IPS DF 6.9 (cell line): ENCODE results near the gene PLGRKT.
"Not testable (repeated sequence)": the region's sequence is repeated elsewhere in the genome, so short reads cannot be mapped to it uniquely, and the experiment has no call there.

Experiments
- DNase-seq: peaks from one replicate; pipeline ENCODE4 v3.0.0-alpha.2; 2013; ENCODE audit warnings: low read depth, low spot score
- H3K27ac ChIP-seq: one replicate; pipeline ENCODE4 v1.5.1; 2013; ENCODE audit warnings: low read length, control low read depth
- H3K27me3 ChIP-seq: 2 replicates; pipeline ENCODE4 v1.6.1; 2013; ENCODE audit warnings: mild to moderate bottlenecking, low read length; ENCODE audit not compliant: control insufficient read depth, insufficient read depth
- H3K36me3 ChIP-seq: 2 replicates; pipeline ENCODE4 v1.6.1; 2013; ENCODE audit warnings: low read length; ENCODE audit not compliant: control insufficient read depth, insufficient read depth
- H3K4me1 ChIP-seq: 2 replicates; pipeline ENCODE4 v1.6.1; 2013; ENCODE audit warnings: low read length; ENCODE audit not compliant: control insufficient read depth, insufficient read depth
- H3K4me3 ChIP-seq: 2 replicates; pipeline ENCODE4 v1.5.1; 2013; ENCODE audit warnings: mild to moderate bottlenecking, low read length
- H3K9me3 ChIP-seq: 2 replicates; pipeline ENCODE4 v1.6.1; 2013; ENCODE audit warnings: low read length, inconsistent platforms; ENCODE audit not compliant: control insufficient read depth, insufficient read depth
- WGBS: extraction: QIAGEN DNeasy Blood & Tissue Kit; methylation state at CpG from one replicate; pipeline ENCODE4 v1.1.7; 2013; ENCODE audit warnings: mixed read lengths, missing lambda C conversion rate; ENCODE audit not compliant: insufficient read length, insufficient coverage; 5-methylcytosine and 5-hydroxymethylcytosine counted together

The PLGRKT gene

GRCh38 chr9:5418481-5418880 lies 19.2 kb downstream of the PLGRKT start:
- H3K36me3 ChIP-seq, result no peaks in the 10 kb centered on the region
- H3K27ac ChIP-seq, result no peak overlapping the region
- H3K4me3 ChIP-seq, result no peak overlapping the region
- no peaks in the 10 kb centered on the region for H3K27me3 ChIP-seq
- no peaks in the 10 kb centered on the region; the same call in 1 of the 2 replicates for H3K4me1 ChIP-seq
- H3K9me3 ChIP-seq, result no peaks in the 10 kb centered on the region
- WGBS, result no CpG with 5 or more reads among the region's 20 CpGs
- DNase-seq, result no peak

GRCh38 chr9:5416953-5417352 lies 20.8 kb downstream of the PLGRKT start:
- Histone ChIP-seq H3K27ac (no peak overlapping the region), H3K27me3 (no peaks in the 10 kb centered on the region), H3K4me1 (no peaks in the 10 kb centered on the region; the same call in 1 of the 2 replicates), H3K9me3 (no peaks in the 10 kb centered on the region), H3K36me3 (no peaks in the 10 kb centered on the region), H3K4me3 (no peak overlapping the region)
- no CpG with 5 or more reads among the region's 3 CpGs for WGBS
- DNase-seq, result no peak

- no CpG with 5 or more reads among the region's 1 CpG for WGBS
- DNase-seq, result no peak
- H3K4me1 ChIP-seq, result no peaks in the 10 kb centered on the region
- H3K27ac ChIP-seq, result no peak overlapping the region
- no peaks in the 10 kb centered on the region for H3K36me3 ChIP-seq
- no peak overlapping the region for H3K4me3 ChIP-seq
- H3K27me3 ChIP-seq, result no peaks in the 10 kb centered on the region
- peaks cover 3% of the 10 kb centered on the region for H3K9me3 ChIP-seq
Measured at GRCh38 chr9:5408596-5408995, 29.1 kb downstream of the PLGRKT start.

- no peaks in the 10 kb centered on the region for H3K9me3 ChIP-seq
- no peaks in the 10 kb centered on the region for H3K36me3 ChIP-seq
- no peaks in the 10 kb centered on the region for H3K4me1 ChIP-seq
- H3K27ac ChIP-seq, result no peak overlapping the region
- H3K27me3 ChIP-seq, result no peaks in the 10 kb centered on the region
- no peak for DNase-seq
- no peak overlapping the region for H3K4me3 ChIP-seq
Measured at GRCh38 chr9:5402217-5402616, 35.5 kb downstream of the PLGRKT start.

GRCh38 chr9:5397547-5397946 lies 40.2 kb downstream of the PLGRKT start:
- H3K4me3 ChIP-seq, H3K27ac ChIP-seq, DNase-seq, H3K4me1 ChIP-seq, H3K9me3 ChIP-seq, H3K27me3 ChIP-seq, H3K36me3 ChIP-seq: not testable (repeated sequence)
- no CpG with 5 or more reads among the region's 3 CpGs for WGBS

GRCh38 chr9:5395428-5395827 lies 42.3 kb downstream of the PLGRKT start:
- H3K4me1 ChIP-seq, result no peaks in the 10 kb centered on the region
- H3K4me3 ChIP-seq, result no peak overlapping the region
- DNase-seq, result no peak

GRCh38 chr9:5393976-5394375 lies 43.7 kb downstream of the PLGRKT start:
- no CpG with 5 or more reads among the region's 2 CpGs for WGBS
- H3K27ac ChIP-seq, result not testable (repeated sequence)

More at GRCh38 chr9:5395428-5395827, 42.3 kb downstream of the PLGRKT start:
- Histone ChIP-seq H3K36me3 (no peaks in the 10 kb centered on the region), H3K9me3 (no peaks in the 10 kb centered on the region), H3K27ac (no peak overlapping the region), H3K27me3 (no peaks in the 10 kb centered on the region)

GRCh38 chr9:5393497-5393896 lies 44.2 kb downstream of the PLGRKT start:
- no peaks in the 10 kb centered on the region for H3K9me3 ChIP-seq
- H3K27ac ChIP-seq, result no peak overlapping the region
- no CpG with 5 or more reads among the region's 2 CpGs for WGBS
- no peak overlapping the region for H3K4me3 ChIP-seq
- no peaks in the 10 kb centered on the region for H3K4me1 ChIP-seq
- no peak for DNase-seq
- no peaks in the 10 kb centered on the region for H3K27me3 ChIP-seq
- H3K36me3 ChIP-seq, result no peaks in the 10 kb centered on the region

More at GRCh38 chr9:5393976-5394375, 43.7 kb downstream of the PLGRKT start:
- not testable (repeated sequence) for H3K4me3 ChIP-seq, H3K4me1 ChIP-seq, DNase-seq, H3K27me3 ChIP-seq, H3K9me3 ChIP-seq, H3K36me3 ChIP-seq

- Histone ChIP-seq H3K36me3 (no peaks in the 10 kb centered on the region), H3K27me3 (no peaks in the 10 kb centered on the region), H3K27ac (no peak overlapping the region), H3K4me3 (no peak overlapping the region), H3K4me1 (no peaks in the 10 kb centered on the region), H3K9me3 (no peaks in the 10 kb centered on the region)
- no CpG with 5 or more reads among the region's 1 CpG for WGBS
- DNase-seq, result no peak
Measured at GRCh38 chr9:5392285-5392684, 45.4 kb downstream of the PLGRKT start.

- no peak for DNase-seq
- WGBS, result no CpG with 5 or more reads among the region's 3 CpGs
- H3K27me3 ChIP-seq, result no peaks in the 10 kb centered on the region
Measured at GRCh38 chr9:5389109-5389732, 48.5 kb downstream of the PLGRKT start.

GRCh38 chr9:5388026-5388819 lies 49.5 kb downstream of the PLGRKT start:
- Histone ChIP-seq H3K4me1 (no peaks in the 10 kb centered on the region), H3K27me3 (no peaks in the 10 kb centered on the region), H3K9me3 (no peaks in the 10 kb centered on the region), H3K4me3 (no peak overlapping the region), H3K27ac (no peak overlapping the region), H3K36me3 (no peaks in the 10 kb centered on the region)
- DNase-seq, result no peak
- WGBS, result 100% methylated on average over 1 of the region's 5 CpGs

More at GRCh38 chr9:5389109-5389732, 48.5 kb downstream of the PLGRKT start:
- Histone ChIP-seq H3K4me1 (no peaks in the 10 kb centered on the region), H3K27ac (no peak overlapping the region), H3K4me3 (no peak overlapping the region), H3K36me3 (no peaks in the 10 kb centered on the region), H3K9me3 (no peaks in the 10 kb centered on the region)
